ENCODE results near the gene GSX2.

DNA sequence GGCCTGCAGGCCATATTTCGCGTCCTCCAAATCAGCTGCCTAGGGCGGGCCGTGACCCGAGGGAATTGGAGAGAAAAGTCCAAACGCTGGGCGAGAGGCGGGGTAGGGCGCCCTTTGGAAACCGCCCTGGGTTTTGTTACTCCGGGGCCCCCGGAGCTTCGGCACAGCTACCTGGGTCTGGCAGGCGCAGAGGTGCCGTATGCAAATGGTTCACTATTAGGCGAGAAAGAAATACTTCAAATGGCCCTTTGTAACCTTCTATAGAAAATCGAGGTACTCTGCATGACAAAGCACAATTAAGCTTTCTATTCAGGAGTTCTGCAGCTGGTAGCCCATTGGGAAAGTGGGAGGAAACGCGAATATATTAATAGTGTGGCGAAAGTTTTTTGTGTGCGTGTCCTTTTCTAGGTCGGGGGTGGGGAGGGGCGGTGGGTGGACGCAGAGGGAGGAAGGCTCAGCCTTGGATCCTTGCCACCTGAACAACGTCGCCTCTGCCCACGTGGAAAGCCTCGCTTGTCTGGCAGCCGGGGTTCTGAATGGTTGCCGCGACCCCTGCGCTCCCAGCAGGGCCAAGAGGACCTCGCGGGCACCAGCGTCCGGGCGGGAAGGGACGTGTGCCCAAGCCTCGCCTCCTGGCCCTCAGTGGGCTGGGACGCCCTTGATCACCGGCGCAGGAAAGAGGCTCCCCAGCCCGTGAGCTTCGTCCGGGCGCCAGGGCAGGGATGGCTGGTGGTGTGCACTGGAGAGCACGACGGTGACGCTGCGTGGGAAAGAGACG lies 9.5 kb downstream of the GSX2 start:
- TF ChIP-seq EZH2 (IDR thresholded peaks at IDR 0.05; ENCODE audit: insufficient read depth, poor library complexity, severe bottlenecking) (no peak), EZH2phosphoT487 (IDR thresholded peaks at IDR 0.05; ENCODE audit: insufficient read depth, low read depth) (no peak)

All from GM23248 (cell line).